Endothelial cell of umbilical vein (primary cell): Measurements from ENCODE around the gene DDA1. TPM values are rescaled to one million over a fixed set of nuclear protein-coding genes. Genes with fewer than 3 reads are reported as not detected.

Experiments used
- BruUV-seq: library from RNA; stranded (reverse); fragments of 400-500 nt; replicated peaks from 2 replicates; lab custom pipeline; 2021; lab: Mats Ljungman, UMichigan
- CTCF ChIA-PET: fragments of 300-600, 350-600 bp; sonication (Branson Sonifier 250); formaldehyde crosslinking; loops from one replicate; lab custom pipeline; 2021; ENCODE audit warnings: antibody characterized with exemption, inconsistent platforms; lab: Charles Lee
- POLR2A ChIA-PET: fragments of 300-600, 350-600 bp; sonication (Branson Sonifier 250); formaldehyde crosslinking; loops from one replicate; lab custom pipeline; 2021; ENCODE audit warnings: antibody characterized with exemption, inconsistent platforms; lab: Charles Lee
- DNase-seq: peaks from one replicate; pipeline ENCODE4 v3.0.0-alpha.2; 2011; ENCODE audit warnings: low read depth, low spot score
- FAIRE-seq: peaks from 2 replicates; lab custom pipeline; 2011; peaks lifted over from hg19 to GRCh38; lab: Jason Lieb, UNC
- H2AFZ ChIP-seq: 2 replicates; pipeline ENCODE4 v1.6.0; 2012; ENCODE audit warnings: low read depth, low read length, control low read depth, inconsistent platforms
- H3K27ac ChIP-seq: 2 replicates; pipeline ENCODE4 v1.5.1; 2011; ENCODE audit warnings: low read depth, mild to moderate bottlenecking, control low read depth, low read length, moderate library complexity; ENCODE audit not compliant: insufficient read depth
- H3K27me3 ChIP-seq, 2 experiments: 2 replicates each; pipeline versions ENCODE4 v1.6.0 to v1.6.1; 2011; ENCODE audit warnings: low read length in 2 of 2, mixed read lengths in 1 of 2; ENCODE audit not compliant: control insufficient read depth in 2 of 2, insufficient read depth in 2 of 2
- H3K36me3 ChIP-seq, 2 experiments: 2 replicates in 1 of 2; 3 replicates in 1 of 2; pipeline ENCODE4 v1.5.1; 2011; ENCODE audit warnings: low read length in 2 of 2, mild to moderate bottlenecking in 1 of 2, moderate library complexity in 1 of 2; ENCODE audit not compliant: control insufficient read depth in 2 of 2, insufficient read depth in 2 of 2; ENCODE audit errors: extremely low read depth in 1 of 2
- H3K4me1 ChIP-seq: 3 replicates; pipeline ENCODE4 v1.5.1; 2011; ENCODE audit warnings: mild to moderate bottlenecking, low read length; ENCODE audit not compliant: control insufficient read depth, insufficient read depth; ENCODE audit errors: extremely low read depth
- H3K4me2 ChIP-seq: 2 replicates; pipeline ENCODE4 v1.6.1; 2011; ENCODE audit warnings: low read length, control low read depth, mixed read lengths; ENCODE audit not compliant: insufficient read depth
- H3K4me3 ChIP-seq, 3 experiments: fragments of 200-600 bp in 1 of 3; sonication (generic), shearing (Covaris generic) in 1 of 3; replicated peaks in 1 of 3; 2 replicates each; pipeline ENCODE4 v1.5.1; 2011 to 2016; ENCODE audit warnings: control low read depth in 3 of 3, low read length in 3 of 3, mild to moderate bottlenecking in 2 of 3, inconsistent platforms in 1 of 3, low read depth in 1 of 3, moderate library complexity in 1 of 3; ENCODE audit not compliant: insufficient read depth in 1 of 3
- H3K79me2 ChIP-seq: 2 replicates; pipeline ENCODE4 v1.6.0; 2012; ENCODE audit warnings: low read length, inconsistent platforms; ENCODE audit not compliant: control insufficient read depth, insufficient read depth
- H3K9ac ChIP-seq: replicated peaks from 2 replicates; pipeline ENCODE3; 2011; ENCODE audit warnings: low read length, control low read depth; ENCODE audit not compliant: insufficient read depth; ENCODE audit errors: extremely low read depth
- H3K9me1 ChIP-seq: replicated peaks from 3 replicates; pipeline ENCODE4 v1.6.0; 2011; ENCODE audit warnings: mild to moderate bottlenecking, low read length; ENCODE audit not compliant: control insufficient read depth, insufficient read depth; ENCODE audit errors: extremely low read depth
- H3K9me3 ChIP-seq: replicated peaks from 2 replicates; pipeline ENCODE4 v1.5.1; 2012; ENCODE audit warnings: low read length, inconsistent platforms; ENCODE audit not compliant: control insufficient read depth, insufficient read depth
- H4K20me1 ChIP-seq: replicated peaks from 2 replicates; pipeline ENCODE3; 2011; ENCODE audit warnings: mild to moderate bottlenecking, low read length; ENCODE audit not compliant: control insufficient read depth, insufficient read depth; ENCODE audit errors: extremely low read depth
- CTCF ChIP-seq, 2 donors: IDR thresholded peaks; 1 replicate in 1 of 2; 2 replicates in 1 of 2; pipeline ENCODE4 v1.5.1; 2011; ENCODE audit warnings: low read length in 2 of 2, mild to moderate bottlenecking in 2 of 2, moderate library complexity in 2 of 2, control low read depth in 1 of 2, inconsistent platforms in 1 of 2, low read depth in 1 of 2; ENCODE audit not compliant: insufficient read depth in 1 of 2; ENCODE audit errors: extremely low read depth in 1 of 2
- FOS ChIP-seq: IDR thresholded peaks from 2 replicates; pipeline ENCODE4 v1.6.1; 2011; ENCODE audit warnings: mild to moderate bottlenecking, low read length, moderate library complexity, borderline replicate concordance; ENCODE audit not compliant: insufficient read depth
- MAX ChIP-seq: IDR thresholded peaks from 2 replicates; pipeline ENCODE4 v1.6.1; 2011; ENCODE audit not compliant: insufficient read depth, insufficient read length
- POLR2A ChIP-seq: IDR thresholded peaks from 2 replicates; pipeline ENCODE4 v1.6.1; 2012; ENCODE audit warnings: low read depth, mild to moderate bottlenecking, control low read depth, low read length
- POLR2AphosphoS5 ChIP-seq: IDR thresholded peaks from 2 replicates; pipeline ENCODE4 v1.6.1; 2012; ENCODE audit warnings: low read depth, mild to moderate bottlenecking, control low read depth, low read length, moderate library complexity; ENCODE audit not compliant: insufficient read depth
- dilution Hi-C: fragments of 300-500 bp; cut with MboI; formaldehyde crosslinking; loops from one replicate; pipeline ENCODE4 v1.15.0; 2019; ENCODE audit warnings: low sequenced_read_pairs; ENCODE audit not compliant: extremely low pct_ligation_motif_present
- intact Hi-C: fragments of 100-400 bp; cut with micrococcal nuclease; formaldehyde crosslinking; loops from one replicate; pipeline ENCODE4 v1.10.0; 2022
- polyA plus RNA-seq, 4 experiments: library from polyadenylated mRNA; depleted of rRNA in 3 of 4; stranded (reverse) in 3 of 4; unstranded in 1 of 4; fragments of >200 nt; gene quantifications; 2 replicates each; pipeline versions ENCODE4 v1.2.1 to v1.2.3, GENCODE V29; 2011 to 2012; ENCODE audit warnings: missing spikeins in 1 of 4
- total RNA-seq: library from RNA; stranded (reverse); gene quantifications from 2 replicates; pipeline ENCODE4 v1.2.3, GENCODE V29; 2021

The DDA1 gene
- total and polyA plus RNA-seq, 2 donors (not counting 3 experiments of a cell fraction or from before 2014, with no cell fraction given) = 52.9 to 64.7 TPM

GRCh38 chr19:17303167-17303939, 6.0 kb upstream of the DDA1 start, which contains the start of gene ABHD8:
Gene ABHD8, minus strand, starts transcription at chr19:17303425. Its CDS starts 1,809 bp downstream, at chr19:17301616.
- Histone ChIP-seq H3K9me1 (no peaks in the 10 kb centered on the region), H3K4me2 (peak within 1 kb of the TSS; percentile 42), H3K4me1 (peaks cover 9% of the 10 kb centered on the region), H3K9ac (no peak within 1 kb of the TSS), H3K36me3 (no peaks in the 10 kb centered on the region), H3K4me3 (peak within 1 kb of the TSS; percentile 31 to 46 (median 36)), H3K9me3 (no peaks in the 10 kb centered on the region), H4K20me1 (no peaks in the 10 kb centered on the region), H3K27ac (no peak within 1 kb of the TSS), H2AFZ (peak within 1 kb of the TSS; percentile 67), H3K27me3 (no peaks in the 10 kb centered on the region), H3K79me2 (no peaks in the 10 kb centered on the region)
- dilution Hi-C loops (no loop called here), intact Hi-C loops (no loop called here)
- peak; percentile 59 for TF ChIP-seq POLR2AphosphoS5
- peak; percentile 73 for TF ChIP-seq MAX
- no peak for TF ChIP-seq POLR2A
- TF ChIP-seq CTCF (IDR thresholded peaks at IDR 0.05; ENCODE audit: extremely low read depth in 1 of 2, insufficient read depth in 1 of 2, low read depth in 1 of 2, low read length in 2 of 2) = peak; percentile 58 to 72
- no peak for TF ChIP-seq FOS
- CTCF ChIA-PET = interaction anchor here (1.3 to 3.3 kb wide), 2 partner anchors 10 to 88 kb away, joined by 6 to 70 read pairs; no protein-coding TSS in a partner anchor
- no TSS peak for BruUV-seq
- POLR2A ChIA-PET = no interaction called here
- peak; percentile 98 for FAIRE-seq
- peak; percentile 96 for DNase-seq
